HepG2 (cell line): ENCODE data around the gene AGBL1. TPM values are rescaled to one million over a fixed set of nuclear protein-coding genes. Genes with fewer than 3 reads are reported as not detected.

ENCODE experiments used
- ATAC-seq: fragments of 200-7000 bp; cut with Tn5 transposase; 3 replicates; pipeline ENCODE4 v1.9.1; 2020; ENCODE audit warnings: mild to moderate bottlenecking, moderate library complexity
- BruUV-seq: library from RNA; stranded (reverse); fragments of 400-500 nt; replicated peaks from 2 replicates; lab custom pipeline; 2021; lab: Mats Ljungman, UMichigan
- CTCF ChIA-PET: fragments of 300-600 bp; formaldehyde crosslinking; extraction: SDS; loops from one replicate; lab custom pipeline; 2021; ENCODE audit warnings: low total read pairs, inconsistent platforms, low intra/inter-chr PET ratio; lab: Yijun Ruan, JAX
- POLR2A ChIA-PET: fragments of 350-600 bp; sonication (Branson Sonifier 250); formaldehyde crosslinking; loops from one replicate; lab custom pipeline; 2020; ENCODE audit warnings: antibody characterized with exemption, inconsistent platforms; lab: Yijun Ruan, JAX
- DNase-seq: peaks from one replicate; pipeline ENCODE4 v3.0.0-alpha.2; 2015; ENCODE audit warnings: low spot score
- FAIRE-seq: peaks from 3 replicates; lab custom pipeline; 2011; peaks lifted over from hg19 to GRCh38; lab: Jason Lieb, UNC
- H2AFZ ChIP-seq: one replicate; pipeline ENCODE4 v1.6.1; 2011; ENCODE audit warnings: low read length, inconsistent platforms
- H3K27ac ChIP-seq: fragments of 300-600 bp; 3 replicates; pipeline ENCODE4 v1.8.0; 2011; ENCODE audit warnings: mixed run types, mild to moderate bottlenecking, mixed read lengths, low read length, inconsistent platforms; ENCODE audit not compliant: insufficient read depth; ENCODE audit errors: extremely low read length
- H3K27me3 ChIP-seq, 2 experiments: fragments of 200-600 bp in 1 of 2; 2 replicates in 1 of 2; 3 replicates in 1 of 2; pipeline versions ENCODE4 v1.6.0 to v1.8.0; 2011; ENCODE audit warnings: low read length in 2 of 2, mild to moderate bottlenecking in 2 of 2, moderate library complexity in 2 of 2, inconsistent platforms in 1 of 2; ENCODE audit not compliant: insufficient read depth in 2 of 2, control insufficient read depth in 1 of 2
- H3K36me3 ChIP-seq, 2 experiments: fragments of 200-600 bp in 1 of 2; replicated peaks in 1 of 2; 2 replicates in 1 of 2; 3 replicates in 1 of 2; pipeline versions ENCODE4 v1.5.1 to v1.8.0; 2011; ENCODE audit warnings: low read length in 2 of 2, inconsistent platforms in 1 of 2; ENCODE audit not compliant: insufficient read depth in 2 of 2, control insufficient read depth in 1 of 2
- H3K4me1 ChIP-seq: 2 replicates; pipeline ENCODE4 v1.5.1; 2012; ENCODE audit warnings: low read length, inconsistent platforms; ENCODE audit not compliant: insufficient read depth
- H3K4me2 ChIP-seq: 2 replicates; pipeline ENCODE4 v1.6.0; 2011; ENCODE audit warnings: low read depth, low read length, inconsistent platforms
- H3K4me3 ChIP-seq, 3 experiments: fragments of 200-600 bp in 1 of 3; sonication (generic), shearing (Covaris generic) in 1 of 3; replicated peaks in 1 of 3; 2 replicates each; pipeline ENCODE4 v1.5.1; 2011 to 2016; ENCODE audit warnings: low read length in 3 of 3, inconsistent platforms in 2 of 3, low read depth in 2 of 3, mild to moderate bottlenecking in 2 of 3, control low read depth in 1 of 3, mixed read lengths in 1 of 3; ENCODE audit not compliant: insufficient read depth in 1 of 3
- H3K79me2 ChIP-seq: one replicate; pipeline ENCODE4 v1.6.1; 2011; ENCODE audit warnings: low read length, inconsistent platforms; ENCODE audit not compliant: insufficient read depth
- H3K9ac ChIP-seq: 2 replicates; pipeline ENCODE4 v1.6.0; 2011; ENCODE audit warnings: mild to moderate bottlenecking, low read depth, low read length, inconsistent platforms; ENCODE audit not compliant: insufficient read depth
- H3K9me3 ChIP-seq: 2 replicates; pipeline ENCODE4 v1.5.1; 2012; ENCODE audit warnings: mild to moderate bottlenecking, low read length
- H4K20me1 ChIP-seq: 2 replicates; pipeline ENCODE4 v1.6.0; 2011; ENCODE audit warnings: inconsistent platforms, mild to moderate bottlenecking, low read length, moderate library complexity; ENCODE audit not compliant: insufficient read depth
- ADNP ChIP-seq: sonication (generic); formaldehyde crosslinking; IDR thresholded peaks from 2 replicates; pipeline ENCODE4 v1.4.0; 2020; ENCODE audit warnings: missing genetic modification reagents
- CREM ChIP-seq, 2 experiments: sonication (generic) in 1 of 2; formaldehyde crosslinking in 1 of 2; IDR thresholded peaks; 2 replicates each; pipeline versions ENCODE4 v1.4.0 to v1.6.1; 2016 to 2020; ENCODE audit warnings: antibody characterized with exemption in 1 of 2, mild to moderate bottlenecking in 1 of 2, missing genetic modification reagents in 1 of 2
- DMAP1 ChIP-seq: IDR thresholded peaks from 2 replicates; pipeline ENCODE4 v1.6.1; 2016
- MEIS2 ChIP-seq: sonication (generic); formaldehyde crosslinking; IDR thresholded peaks from 2 replicates; pipeline ENCODE4 v1.9.0; 2021; ENCODE audit warnings: mild to moderate bottlenecking, missing genetic modification reagents
- MXD4 ChIP-seq: IDR thresholded peaks from 2 replicates; pipeline ENCODE4 v1.6.1; 2016; ENCODE audit warnings: mild to moderate bottlenecking, missing biosample characterization, missing genetic modification reagents
- RFXANK ChIP-seq: IDR thresholded peaks from 2 replicates; pipeline ENCODE4 v1.6.1; 2016
- TP53 ChIP-seq: sonication (generic); formaldehyde crosslinking; conservative IDR thresholded peaks from 2 replicates; pipeline ENCODE4 v1.4.0; 2020; ENCODE audit warnings: missing genetic modification reagents
- WIZ ChIP-seq: sonication (generic); formaldehyde crosslinking; IDR thresholded peaks from 2 replicates; pipeline ENCODE4 v1.5.1; 2020; ENCODE audit warnings: mild to moderate bottlenecking, missing genetic modification reagents
- ZBTB7B ChIP-seq: sonication (generic); formaldehyde crosslinking; IDR thresholded peaks from 2 replicates; pipeline ENCODE4 v1.4.0; 2020; ENCODE audit warnings: missing genetic modification reagents
- ZMAT3 ChIP-seq: sonication (generic); formaldehyde crosslinking; conservative IDR thresholded peaks from 2 replicates; pipeline ENCODE4 v1.7.0; 2021; ENCODE audit warnings: missing genetic modification reagents
- ZNF720 ChIP-seq: sonication (generic); formaldehyde crosslinking; IDR thresholded peaks from 2 replicates; pipeline ENCODE4 v1.4.0; 2020; ENCODE audit warnings: missing genetic modification reagents
- WGBS: methylation state at CpG from one replicate; pipeline ENCODE4 v1.1.6; 2017; ENCODE audit warnings: low lambda C conversion rate; 5-methylcytosine and 5-hydroxymethylcytosine counted together
- in situ Hi-C: cut with HindIII; loops from 2 replicates; pipeline ENCODE4 v1.10.0; 2017; ENCODE audit warnings: low pct_unique_long_range_greater_than_20kb; ENCODE audit not compliant: extremely low pct_ligation_motif_present
- intact Hi-C: fragments of 100-400 bp; cut with micrococcal nuclease; formaldehyde crosslinking; loops from one replicate; pipeline ENCODE4 v1.10.0; 2022; ENCODE audit not compliant: unreplicated experiment
- polyA plus RNA-seq, 8 experiments: library from polyadenylated mRNA; depleted of rRNA in 3 of 8; stranded (reverse) in 7 of 8; unstranded in 1 of 8; fragments of >200 nt; fragmentation: Illumina TruSeq in 4 of 8; extraction: Trizol in 4 of 8; gene quantifications; 2 replicates each; pipeline versions ENCODE4 v1.2.1 to v1.2.3, GENCODE V29; 2011 to 2016; ENCODE audit warnings: low read depth in 4 of 8, missing spikeins in 1 of 8, mixed read lengths in 1 of 8; ENCODE audit not compliant: insufficient read depth in 1 of 8
- total RNA-seq, 5 experiments: library from RNA; depleted of rRNA; stranded (reverse); fragments of >200 nt; fragmentation: Illumina TruSeq; extraction: Trizol; gene quantifications; 2 replicates each; pipeline ENCODE4 v1.2.3, GENCODE V29; 2016; ENCODE audit warnings: low read depth in 1 of 5
- TF ChIP-seq, protein P1 (sequence below): sonication (generic); formaldehyde crosslinking; IDR thresholded peaks from 2 replicates; pipeline ENCODE4 v1.4.0; 2020; ENCODE audit warnings: missing genetic modification reagents, mild to moderate bottlenecking, borderline replicate concordance

AGBL1 gene
- total and polyA plus RNA-seq, 2 of the 13 experiments (the other 11 are each of a cell fraction or from before 2014, with no cell fraction given), result 0.01 TPM; not detected in 1

DNA sequence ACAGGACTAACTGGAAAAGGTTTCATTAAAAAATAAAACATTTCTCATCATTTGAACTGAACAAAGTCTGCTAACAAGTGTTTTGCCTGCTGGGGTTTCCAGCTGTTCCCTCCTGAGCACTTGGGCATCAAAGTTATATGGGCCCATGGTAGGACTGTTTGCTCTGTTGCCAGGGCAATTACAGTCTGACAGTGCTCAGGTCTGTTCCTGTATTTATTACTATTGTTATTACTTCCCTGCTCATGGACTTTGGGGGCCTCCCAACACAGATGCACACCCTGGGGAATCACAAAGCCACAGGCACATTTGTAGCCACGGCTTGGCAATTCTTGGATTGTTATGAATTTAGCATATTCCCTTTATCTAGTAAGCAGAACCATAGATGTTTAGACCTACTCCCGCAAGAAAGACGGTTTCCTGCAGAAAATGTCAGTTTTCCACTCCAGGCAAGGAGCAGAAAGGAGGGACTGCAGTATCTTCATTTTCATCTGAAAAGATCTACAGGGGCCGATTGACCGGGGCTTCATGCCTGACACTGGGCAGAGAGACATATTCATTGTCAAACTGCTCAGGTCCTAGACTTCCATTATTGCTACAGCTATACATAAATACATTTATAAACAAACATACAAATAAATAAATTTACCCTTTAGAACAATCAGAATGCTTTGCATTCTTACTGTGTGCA, 580.2 kb downstream of the AGBL1 start (continued):
- TF ChIP-seq MEIS2 (CRISPR knock-in tag), result no peak

DNA sequence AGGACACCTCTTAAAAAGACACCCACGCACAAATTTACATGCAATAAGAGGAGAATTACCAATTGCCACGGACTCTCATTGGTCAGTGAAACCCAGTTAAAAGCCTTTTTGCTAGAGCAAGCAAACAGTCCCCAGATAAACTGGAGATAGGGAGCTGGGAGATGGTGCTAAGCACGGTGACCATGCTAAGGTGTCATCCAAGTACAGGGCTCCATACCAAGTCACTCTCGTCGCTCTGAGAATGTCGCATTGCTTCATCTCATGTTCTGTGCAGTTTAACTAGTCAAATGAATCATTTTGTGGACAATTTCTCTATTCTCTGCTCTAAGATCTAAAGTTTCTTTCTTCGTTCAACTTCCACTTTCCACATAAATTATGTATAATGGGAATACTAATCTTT, 581.9 kb downstream of the AGBL1 start:
- H3K27ac ChIP-seq, result no peak overlapping the region
- FAIRE-seq, result no peak
- in situ Hi-C loops (no loop called here), intact Hi-C loops (no loop called here)
- no peak overlapping the region for H2AFZ ChIP-seq
- ChIA-PET CTCF (no interaction called here), POLR2A (no interaction called here)
- H3K4me2 ChIP-seq, result no peak overlapping the region
- TF ChIP-seq ZMAT3 (CRISPR knock-in tag) (no peak), TP53 (CRISPR knock-in tag) (no peak), MXD4 (CRISPR knock-in tag) (no peak), ADNP (CRISPR knock-in tag) (no peak), WIZ (CRISPR knock-in tag) (no peak), DMAP1 (no peak), ZBTB7B (no peak), CREM (IDR thresholded peaks at IDR 0.05) (no peak), CREM (CRISPR knock-in tag; IDR thresholded peaks at IDR 0.05) (no peak), RFXANK (no peak), ZNF720 (CRISPR knock-in tag) (no peak)
- TF ChIP-seq, protein P1, sequence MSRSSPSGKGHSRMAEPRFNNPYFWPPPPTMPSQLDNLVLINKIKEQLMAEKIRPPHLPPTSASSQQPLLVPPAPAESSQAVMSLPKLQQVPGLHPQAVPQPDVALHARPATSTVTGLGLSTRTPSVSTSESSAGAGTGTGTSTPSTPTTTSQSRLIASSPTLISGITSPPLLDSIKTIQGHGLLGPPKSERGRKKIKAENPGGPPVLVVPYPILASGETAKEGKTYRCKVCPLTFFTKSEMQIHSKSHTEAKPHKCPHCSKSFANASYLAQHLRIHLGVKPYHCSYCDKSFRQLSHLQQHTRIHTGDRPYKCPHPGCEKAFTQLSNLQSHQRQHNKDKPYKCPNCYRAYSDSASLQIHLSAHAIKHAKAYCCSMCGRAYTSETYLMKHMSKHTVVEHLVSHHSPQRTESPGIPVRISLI (CRISPR knock-in tag), result no peak
- no TSS peak for BruUV-seq
- ATAC-seq, result no peak
- no peak for DNase-seq
- no peaks in the 10 kb centered on the region for H3K27me3 ChIP-seq
- H3K36me3 ChIP-seq, result no peaks in the 10 kb centered on the region
- no peaks in the 10 kb centered on the region for H4K20me1 ChIP-seq
- H3K9me3 ChIP-seq, result peaks cover 62% of the 10 kb centered on the region
- WGBS, result 4% methylated on average over 7 of the region's 7 CpGs
- no peak overlapping the region for H3K9ac ChIP-seq
- H3K4me3 ChIP-seq, result no peak overlapping the region
- H3K79me2 ChIP-seq, result no peaks in the 10 kb centered on the region
- H3K4me1 ChIP-seq, result no peaks in the 10 kb centered on the region
